Astrocyte of the spinal cord (primary cell): ENCODE results near the gene ZDHHC6.

Experiments used
- DNase-seq: peaks from one replicate; pipeline ENCODE4 v3.0.0; 2011; ENCODE audit warnings: low read depth, low spot score
- H3K4me3 ChIP-seq: 2 replicates; pipeline ENCODE4 v1.5.1; 2011; ENCODE audit warnings: low read depth, mild to moderate bottlenecking, low read length, moderate library complexity
- CTCF ChIP-seq: IDR thresholded peaks from 2 replicates; pipeline ENCODE4 v1.5.1; 2012; ENCODE audit warnings: low read depth, mild to moderate bottlenecking, low read length, inconsistent platforms
- in situ Hi-C: cut with HindIII; loops from 2 replicates; pipeline ENCODE4 v1.10.0; 2017; ENCODE audit warnings: low sequenced_read_pairs

ZDHHC6 gene

GRCh38 chr10:112446055-112446854, 459 bp downstream of the ZDHHC6 start:
- DNase-seq, result no peak
- peak overlapping the region; percentile 100 for H3K4me3 ChIP-seq
- in situ Hi-C loops, result no loop called here
- no peak for TF ChIP-seq CTCF

- H3K4me3 ChIP-seq, result no peak overlapping the region
- TF ChIP-seq CTCF, result no peak
- no peak for DNase-seq
- in situ Hi-C loops, result no loop called here
These were observed 4.7 kb downstream of the ZDHHC6 start for GRCh38 chr10:112442063-112442462.

GRCh38 chr10:112441520-112441919, 5.2 kb downstream of the ZDHHC6 start:
- in situ Hi-C loops, result no loop called here
- no peak for DNase-seq
- H3K4me3 ChIP-seq, result no peak overlapping the region
- TF ChIP-seq CTCF, result no peak

- no peak for DNase-seq
- in situ Hi-C loops, result no loop called here
- no peak overlapping the region for H3K4me3 ChIP-seq
- no peak for TF ChIP-seq CTCF
These were observed 8.4 kb downstream of the ZDHHC6 start for GRCh38 chr10:112438356-112438755.

GRCh38 chr10:112434988-112435619, 11.6 kb downstream of the ZDHHC6 start:
- TF ChIP-seq CTCF, result peak; percentile 32
- H3K4me3 ChIP-seq, result no peak overlapping the region
- in situ Hi-C loops, result no loop called here
- DNase-seq, result peak; percentile 56

- in situ Hi-C loops, result no loop called here
- DNase-seq, result no peak
- no peak for TF ChIP-seq CTCF
- H3K4me3 ChIP-seq, result no peak overlapping the region
These were observed 13.6 kb downstream of the ZDHHC6 start for GRCh38 chr10:112433136-112433535.
